GM12892 (cell line): ENCODE data around the gene C2CD4D.

Experiments
- POLR2A ChIP-seq: IDR thresholded peaks from 2 replicates; pipeline ENCODE4 v1.6.1; 2011; ENCODE audit warnings: low read depth, low read length, control low read depth
- POLR2AphosphoS5 ChIP-seq: IDR thresholded peaks from 2 replicates; pipeline ENCODE4 v1.6.1; 2011; ENCODE audit warnings: low read depth, low read length, control low read depth
- TAF1 ChIP-seq: IDR thresholded peaks from 2 replicates; pipeline ENCODE4 v1.6.1; 2011; ENCODE audit warnings: low read depth, mild to moderate bottlenecking, control low read depth, low read length, borderline replicate concordance

DNA sequence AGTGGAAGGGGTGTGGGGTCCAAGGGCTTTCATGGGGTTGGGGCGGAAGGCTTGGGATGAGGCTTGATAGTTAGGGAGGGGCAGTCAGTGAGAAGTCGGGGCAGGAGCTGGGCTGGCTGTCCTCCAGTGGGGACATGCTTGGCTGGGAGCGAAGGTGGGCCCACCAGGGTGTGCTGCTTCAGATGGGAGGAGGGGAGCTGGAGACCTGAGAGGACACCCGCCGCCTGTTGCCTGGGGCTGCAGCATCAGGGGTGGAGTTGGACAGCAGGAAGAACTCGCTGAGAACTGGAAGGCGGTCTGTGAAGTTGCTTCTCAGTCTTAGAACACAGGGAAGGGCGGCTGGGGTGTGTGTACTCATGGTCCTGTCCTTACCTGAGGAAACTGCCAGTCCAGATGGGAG lies 12.3 kb upstream of the C2CD4D start:
- TF ChIP-seq POLR2A (no peak), POLR2AphosphoS5 (no peak), TAF1 (no peak)
